Upper lobe of left lung (tissue), 4 donors: ENCODE measurements around the gene VPS33A.

Experiments
- CTCF ChIP-seq, 6 experiments: fragments of 450-650 bp in 4 of 6; fragments of 200-600 bp in 2 of 6; sonication (generic) in 2 of 6; IDR thresholded peaks; one replicate each; pipeline ENCODE4 v1.5.1; 2016 to 2019; ENCODE audit warnings: antibody characterized with exemption in 6 of 6
- POLR2A ChIP-seq, 4 donors: fragments of 450-650 bp; IDR thresholded peaks; one replicate each; pipeline ENCODE4 v1.5.1; 2016 to 2017; ENCODE audit warnings: antibody characterized with exemption in 4 of 4, mild to moderate bottlenecking in 2 of 4
- POLR2AphosphoS5 ChIP-seq, 2 donors: sonication (generic); formaldehyde crosslinking; IDR thresholded peaks; one replicate each; pipeline ENCODE4 v1.5.1; 2017; ENCODE audit warnings: antibody characterized with exemption in 2 of 2

- TF ChIP-seq CTCF (IDR thresholded peaks at IDR 0.05): no peak
- no peak for TF ChIP-seq POLR2A (IDR thresholded peaks at IDR 0.05)
- TF ChIP-seq POLR2AphosphoS5 (IDR thresholded peaks at IDR 0.05): no peak
Observed at GRCh38 chr12:122283680-122284079, 17.4 kb upstream of the VPS33A start.
